ENCODE measurements around the gene SLC39A11.

DNA sequence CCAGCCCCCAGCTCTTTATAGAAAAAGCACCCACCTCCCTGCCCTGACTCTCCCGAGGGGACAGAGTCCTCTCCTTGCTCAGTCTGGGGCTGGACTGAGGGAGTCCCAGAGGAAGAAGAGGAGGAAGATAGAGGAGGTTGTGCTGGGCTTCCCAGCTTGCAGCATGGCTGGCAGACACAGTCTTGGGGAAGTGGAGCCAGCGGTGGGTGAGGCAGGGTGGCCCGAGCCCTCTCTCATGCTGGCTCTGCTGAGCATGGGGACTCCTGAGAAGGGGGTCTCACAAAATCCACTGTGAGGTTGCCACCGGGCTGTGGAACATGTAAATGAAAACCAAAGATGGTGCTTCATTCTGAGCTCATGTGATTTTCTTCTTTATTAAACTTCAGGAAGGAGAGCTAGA lies 398.5 kb downstream of the SLC39A11 start:
- TF ChIP-seq RAD21 (IDR thresholded peaks at IDR 0.05; ENCODE audit: low read depth) (no peak), FOXM1 (IDR thresholded peaks at IDR 0.05; ENCODE audit: borderline replicate concordance, low read depth) (no peak), MAX (IDR thresholded peaks at IDR 0.05) (no peak), REST (IDR thresholded peaks at IDR 0.05; ENCODE audit: low read depth) (no peak), EP300 (IDR thresholded peaks at IDR 0.05; ENCODE audit: borderline replicate concordance) (no peak)
